Measurements from ENCODE around the gene MAP6D1.
"Not testable (repeated sequence)": the region's sequence is repeated elsewhere in the genome, so short reads cannot be mapped to it uniquely, and the experiment has no call there.

Gene MAP6D1

GRCh38 chr3:183794452-183794851 lies 30.9 kb downstream of the MAP6D1 start:
- Histone ChIP-seq H3K36me3 (ENCODE audit: insufficient read depth, low read length) (peaks cover 55% of the 10 kb centered on the region), H3K27me3 (ENCODE audit: control insufficient read depth, insufficient read depth, low read length) (no peaks in the 10 kb centered on the region)

GRCh38 chr3:183792976-183793375 lies 32.4 kb downstream of the MAP6D1 start:
- no peak overlapping the region for H3K4me3 ChIP-seq (ENCODE audit: low read length)
- H3K9ac ChIP-seq (ENCODE audit: low read depth, low read length) = no peak overlapping the region
- no peaks in the 10 kb centered on the region for H3K9me3 ChIP-seq (replicated peaks; ENCODE audit: low read length)
- H3K27me3 ChIP-seq (ENCODE audit: control insufficient read depth, insufficient read depth, low read length) = no peaks in the 10 kb centered on the region
- peaks cover 56% of the 10 kb centered on the region for H3K36me3 ChIP-seq (ENCODE audit: insufficient read depth, low read length)
- H3K4me2 ChIP-seq (ENCODE audit: low read length) = no peak overlapping the region
- H3K4me1 ChIP-seq (ENCODE audit: control insufficient read depth, insufficient read depth, low read length) = no peaks in the 10 kb centered on the region

More at GRCh38 chr3:183794452-183794851, 30.9 kb downstream of the MAP6D1 start:
- Histone ChIP-seq H3K4me3 (ENCODE audit: low read length) (no peak overlapping the region), H3K4me2 (ENCODE audit: low read length) (no peak overlapping the region), H3K9me3 (replicated peaks; ENCODE audit: low read length) (no peaks in the 10 kb centered on the region), H3K9ac (ENCODE audit: low read depth, low read length) (no peak overlapping the region), H3K4me1 (ENCODE audit: control insufficient read depth, insufficient read depth, low read length) (no peaks in the 10 kb centered on the region)

GRCh38 chr3:183790700-183791099 lies 34.7 kb downstream of the MAP6D1 start:
- no peak overlapping the region for H3K4me3 ChIP-seq (ENCODE audit: low read length)
- H3K36me3 ChIP-seq (ENCODE audit: insufficient read depth, low read length) = peaks cover 60% of the 10 kb centered on the region
- no peak overlapping the region for H3K4me2 ChIP-seq (ENCODE audit: low read length)
- no peak overlapping the region for H3K9ac ChIP-seq (ENCODE audit: low read depth, low read length)
- H3K4me1 ChIP-seq (ENCODE audit: control insufficient read depth, insufficient read depth, low read length) = no peaks in the 10 kb centered on the region
- no peaks in the 10 kb centered on the region for H3K9me3 ChIP-seq (replicated peaks; ENCODE audit: low read length)
- H3K27me3 ChIP-seq (ENCODE audit: control insufficient read depth, insufficient read depth, low read length) = no peaks in the 10 kb centered on the region

GRCh38 chr3:183789826-183790225 lies 35.6 kb downstream of the MAP6D1 start:
- peaks cover 61% of the 10 kb centered on the region for H3K36me3 ChIP-seq (ENCODE audit: insufficient read depth, low read length)

GRCh38 chr3:183784503-183784902 lies 40.9 kb downstream of the MAP6D1 start:
- not testable (repeated sequence) for H3K9ac ChIP-seq (ENCODE audit: low read depth, low read length); H3K4me1 ChIP-seq (ENCODE audit: control insufficient read depth, insufficient read depth, low read length); H3K27me3 ChIP-seq (ENCODE audit: control insufficient read depth, insufficient read depth, low read length); H3K4me3 ChIP-seq (ENCODE audit: low read length); H3K9me3 ChIP-seq (replicated peaks; ENCODE audit: low read length); H3K4me2 ChIP-seq (ENCODE audit: low read length)
- peaks cover 63% of the 10 kb centered on the region for H3K36me3 ChIP-seq (ENCODE audit: insufficient read depth, low read length)

More at GRCh38 chr3:183789826-183790225, 35.6 kb downstream of the MAP6D1 start:
- Histone ChIP-seq H3K9me3 (replicated peaks; ENCODE audit: low read length) (no peaks in the 10 kb centered on the region), H3K4me2 (ENCODE audit: low read length) (no peak overlapping the region), H3K27me3 (ENCODE audit: control insufficient read depth, insufficient read depth, low read length) (no peaks in the 10 kb centered on the region), H3K9ac (ENCODE audit: low read depth, low read length) (no peak overlapping the region), H3K4me3 (ENCODE audit: low read length) (no peak overlapping the region), H3K4me1 (ENCODE audit: control insufficient read depth, insufficient read depth, low read length) (no peaks in the 10 kb centered on the region)

- Histone ChIP-seq H3K27me3 (ENCODE audit: control insufficient read depth, insufficient read depth, low read length) (no peaks in the 10 kb centered on the region), H3K4me1 (ENCODE audit: control insufficient read depth, insufficient read depth, low read length) (peaks cover 4% of the 10 kb centered on the region), H3K9ac (ENCODE audit: low read depth, low read length) (no peak overlapping the region), H3K9me3 (replicated peaks; ENCODE audit: low read length) (no peaks in the 10 kb centered on the region), H3K4me2 (ENCODE audit: low read length) (no peak overlapping the region), H3K36me3 (ENCODE audit: insufficient read depth, low read length) (peaks cover 60% of the 10 kb centered on the region), H3K4me3 (ENCODE audit: low read length) (no peak overlapping the region)
These were observed 42.7 kb downstream of the MAP6D1 start for GRCh38 chr3:183782576-183783276.

- Histone ChIP-seq H3K36me3 (ENCODE audit: insufficient read depth, low read length) (peaks cover 55% of the 10 kb centered on the region), H3K4me1 (ENCODE audit: control insufficient read depth, insufficient read depth, low read length) (peaks cover 4% of the 10 kb centered on the region)
These were observed 44.1 kb downstream of the MAP6D1 start for GRCh38 chr3:183781246-183781645.

GRCh38 chr3:183779896-183780465 lies 45.4 kb downstream of the MAP6D1 start:
- Histone ChIP-seq H3K9ac (ENCODE audit: low read depth, low read length) (no peak overlapping the region), H3K4me3 (ENCODE audit: low read length) (no peak overlapping the region), H3K9me3 (replicated peaks; ENCODE audit: low read length) (no peaks in the 10 kb centered on the region), H3K27me3 (ENCODE audit: control insufficient read depth, insufficient read depth, low read length) (no peaks in the 10 kb centered on the region), H3K4me1 (ENCODE audit: control insufficient read depth, insufficient read depth, low read length) (peaks cover 4% of the 10 kb centered on the region), H3K4me2 (ENCODE audit: low read length) (no peak overlapping the region), H3K36me3 (ENCODE audit: insufficient read depth, low read length) (peaks cover 59% of the 10 kb centered on the region)

More at GRCh38 chr3:183781246-183781645, 44.1 kb downstream of the MAP6D1 start:
- no peaks in the 10 kb centered on the region for H3K9me3 ChIP-seq (replicated peaks; ENCODE audit: low read length)
- H3K4me3 ChIP-seq (ENCODE audit: low read length) = no peak overlapping the region
- H3K4me2 ChIP-seq (ENCODE audit: low read length) = no peak overlapping the region
- H3K27me3 ChIP-seq (ENCODE audit: control insufficient read depth, insufficient read depth, low read length) = no peaks in the 10 kb centered on the region
- H3K9ac ChIP-seq (ENCODE audit: low read depth, low read length) = no peak overlapping the region

GRCh38 chr3:183777016-183777618 lies 48.3 kb downstream of the MAP6D1 start:
- no peak overlapping the region for H3K9ac ChIP-seq (ENCODE audit: low read depth, low read length)
- H3K4me3 ChIP-seq (ENCODE audit: low read length) = no peak overlapping the region
- H3K27me3 ChIP-seq (ENCODE audit: control insufficient read depth, insufficient read depth, low read length) = no peaks in the 10 kb centered on the region
- H3K4me1 ChIP-seq (ENCODE audit: control insufficient read depth, insufficient read depth, low read length) = no peaks in the 10 kb centered on the region
- no peak overlapping the region for H3K4me2 ChIP-seq (ENCODE audit: low read length)
- peaks cover 73% of the 10 kb centered on the region for H3K36me3 ChIP-seq (ENCODE audit: insufficient read depth, low read length)
- H3K9me3 ChIP-seq (replicated peaks; ENCODE audit: low read length) = no peaks in the 10 kb centered on the region

GRCh38 chr3:183776451-183776850 lies 48.9 kb downstream of the MAP6D1 start:
- H3K4me1 ChIP-seq (ENCODE audit: control insufficient read depth, insufficient read depth, low read length); H3K27me3 ChIP-seq (ENCODE audit: control insufficient read depth, insufficient read depth, low read length); H3K9ac ChIP-seq (ENCODE audit: low read depth, low read length); H3K4me2 ChIP-seq (ENCODE audit: low read length); H3K4me3 ChIP-seq (ENCODE audit: low read length); H3K9me3 ChIP-seq (replicated peaks; ENCODE audit: low read length): not testable (repeated sequence)
- H3K36me3 ChIP-seq (ENCODE audit: insufficient read depth, low read length) = peaks cover 71% of the 10 kb centered on the region

GRCh38 chr3:183775781-183776180 lies 49.6 kb downstream of the MAP6D1 start:
- Histone ChIP-seq H3K27me3 (ENCODE audit: control insufficient read depth, insufficient read depth, low read length) (no peaks in the 10 kb centered on the region), H3K4me1 (ENCODE audit: control insufficient read depth, insufficient read depth, low read length) (no peaks in the 10 kb centered on the region), H3K9ac (ENCODE audit: low read depth, low read length) (no peak overlapping the region), H3K36me3 (ENCODE audit: insufficient read depth, low read length) (peaks cover 65% of the 10 kb centered on the region), H3K4me2 (ENCODE audit: low read length) (no peak overlapping the region), H3K9me3 (replicated peaks; ENCODE audit: low read length) (no peaks in the 10 kb centered on the region), H3K4me3 (ENCODE audit: low read length) (no peak overlapping the region)
